HepG2 (cell line): ENCODE measurements around the gene INTS4. TPM values are rescaled to one million over a fixed set of nuclear protein-coding genes. Genes with fewer than 3 reads are reported as not detected.

ENCODE experiments used
- ATAC-seq: fragments of 200-7000 bp; cut with Tn5 transposase; 3 replicates; pipeline ENCODE4 v1.9.1; 2020; ENCODE audit warnings: mild to moderate bottlenecking, moderate library complexity
- BruUV-seq: library from RNA; stranded (reverse); fragments of 400-500 nt; replicated peaks from 2 replicates; lab custom pipeline; 2021; lab: Mats Ljungman, UMichigan
- CTCF ChIA-PET: fragments of 300-600 bp; formaldehyde crosslinking; extraction: SDS; loops from one replicate; lab custom pipeline; 2021; ENCODE audit warnings: low total read pairs, inconsistent platforms, low intra/inter-chr PET ratio; lab: Yijun Ruan, JAX
- POLR2A ChIA-PET: fragments of 350-600 bp; sonication (Branson Sonifier 250); formaldehyde crosslinking; loops from one replicate; lab custom pipeline; 2020; ENCODE audit warnings: antibody characterized with exemption, inconsistent platforms; lab: Yijun Ruan, JAX
- DNase-seq: peaks from one replicate; pipeline ENCODE4 v3.0.0-alpha.2; 2015; ENCODE audit warnings: low spot score
- FAIRE-seq: peaks from 3 replicates; lab custom pipeline; 2011; peaks lifted over from hg19 to GRCh38; lab: Jason Lieb, UNC
- H2AFZ ChIP-seq: one replicate; pipeline ENCODE4 v1.6.1; 2011; ENCODE audit warnings: low read length, inconsistent platforms
- H3K27ac ChIP-seq: fragments of 300-600 bp; 3 replicates; pipeline ENCODE4 v1.8.0; 2011; ENCODE audit warnings: mixed run types, mild to moderate bottlenecking, mixed read lengths, low read length, inconsistent platforms; ENCODE audit not compliant: insufficient read depth; ENCODE audit errors: extremely low read length
- H3K27me3 ChIP-seq, 2 experiments: fragments of 200-600 bp in 1 of 2; 2 replicates in 1 of 2; 3 replicates in 1 of 2; pipeline versions ENCODE4 v1.6.0 to v1.8.0; 2011; ENCODE audit warnings: low read length in 2 of 2, mild to moderate bottlenecking in 2 of 2, moderate library complexity in 2 of 2, inconsistent platforms in 1 of 2; ENCODE audit not compliant: insufficient read depth in 2 of 2, control insufficient read depth in 1 of 2
- H3K36me3 ChIP-seq, 2 experiments: fragments of 200-600 bp in 1 of 2; replicated peaks in 1 of 2; 2 replicates in 1 of 2; 3 replicates in 1 of 2; pipeline versions ENCODE4 v1.5.1 to v1.8.0; 2011; ENCODE audit warnings: low read length in 2 of 2, inconsistent platforms in 1 of 2; ENCODE audit not compliant: insufficient read depth in 2 of 2, control insufficient read depth in 1 of 2
- H3K4me1 ChIP-seq: 2 replicates; pipeline ENCODE4 v1.5.1; 2012; ENCODE audit warnings: low read length, inconsistent platforms; ENCODE audit not compliant: insufficient read depth
- H3K4me2 ChIP-seq: 2 replicates; pipeline ENCODE4 v1.6.0; 2011; ENCODE audit warnings: low read depth, low read length, inconsistent platforms
- H3K4me3 ChIP-seq, 3 experiments: fragments of 200-600 bp in 1 of 3; sonication (generic), shearing (Covaris generic) in 1 of 3; replicated peaks in 1 of 3; 2 replicates each; pipeline ENCODE4 v1.5.1; 2011 to 2016; ENCODE audit warnings: low read length in 3 of 3, inconsistent platforms in 2 of 3, low read depth in 2 of 3, mild to moderate bottlenecking in 2 of 3, control low read depth in 1 of 3, mixed read lengths in 1 of 3; ENCODE audit not compliant: insufficient read depth in 1 of 3
- H3K79me2 ChIP-seq: one replicate; pipeline ENCODE4 v1.6.1; 2011; ENCODE audit warnings: low read length, inconsistent platforms; ENCODE audit not compliant: insufficient read depth
- H3K9ac ChIP-seq: 2 replicates; pipeline ENCODE4 v1.6.0; 2011; ENCODE audit warnings: mild to moderate bottlenecking, low read depth, low read length, inconsistent platforms; ENCODE audit not compliant: insufficient read depth
- H3K9me3 ChIP-seq: 2 replicates; pipeline ENCODE4 v1.5.1; 2012; ENCODE audit warnings: mild to moderate bottlenecking, low read length
- H4K20me1 ChIP-seq: 2 replicates; pipeline ENCODE4 v1.6.0; 2011; ENCODE audit warnings: inconsistent platforms, mild to moderate bottlenecking, low read length, moderate library complexity; ENCODE audit not compliant: insufficient read depth
- CHD2 ChIP-seq: IDR thresholded peaks from 2 replicates; pipeline ENCODE4 v1.6.1; 2011; ENCODE audit warnings: low read depth, low read length, improper control_type of control experiment
- FUBP1 ChIP-seq: sonication (generic); formaldehyde crosslinking; IDR thresholded peaks from 2 replicates; pipeline ENCODE4 v1.5.1; 2020; ENCODE audit warnings: missing genetic modification reagents, mild to moderate bottlenecking, borderline replicate concordance
- GZF1 ChIP-seq: sonication (generic); formaldehyde crosslinking; IDR thresholded peaks from 2 replicates; pipeline ENCODE4 v1.5.1; 2020; ENCODE audit warnings: mild to moderate bottlenecking, missing genetic modification reagents
- MAX ChIP-seq: IDR thresholded peaks from 2 replicates; pipeline ENCODE4 v1.6.1; 2012; ENCODE audit warnings: inconsistent platforms
- MXI1 ChIP-seq: IDR thresholded peaks from 3 replicates; pipeline ENCODE4 v1.6.1; 2012; ENCODE audit warnings: low read depth, low read length, inconsistent platforms, borderline replicate concordance
- NR2F1 ChIP-seq, 2 experiments: fragments of 450-650 bp in 1 of 2; formaldehyde crosslinking in 1 of 2; IDR thresholded peaks; 2 replicates each; pipeline versions ENCODE4 v1.5.0 to v1.6.1; 2016 to 2020; ENCODE audit warnings: mild to moderate bottlenecking in 1 of 2, missing compliant biosample characterization in 1 of 2, missing genetic modification reagents in 1 of 2, moderate library complexity in 1 of 2
- SRSF4 ChIP-seq: fragments of 200-400 bp; formaldehyde crosslinking; IDR thresholded peaks from one replicate; pipeline ENCODE4 v1.6.1; 2018; ENCODE audit warnings: mild to moderate bottlenecking, low read depth, low read length, moderate library complexity; ENCODE audit not compliant: poor library complexity, severe bottlenecking
- ZKSCAN8 ChIP-seq: IDR thresholded peaks from 2 replicates; pipeline ENCODE4 v1.6.1; 2016; ENCODE audit warnings: borderline replicate concordance, missing genetic modification reagents, missing compliant biosample characterization
- ZNF18 ChIP-seq: sonication (generic); formaldehyde crosslinking; IDR thresholded peaks from 2 replicates; pipeline ENCODE4 v1.8.0; 2022; ENCODE audit warnings: mild to moderate bottlenecking, missing genetic modification reagents; ENCODE audit not compliant: insufficient replicate concordance
- ZNF296 ChIP-seq: sonication (generic); formaldehyde crosslinking; conservative IDR thresholded peaks from 2 replicates; pipeline ENCODE4 v1.5.0; 2020; ENCODE audit warnings: mild to moderate bottlenecking, missing genetic modification reagents
- ZNF652 ChIP-seq: IDR thresholded peaks from 2 replicates; pipeline ENCODE4 v1.6.1; 2016; ENCODE audit warnings: low read depth, borderline replicate concordance
- ZZZ3 ChIP-seq: sonication (generic); formaldehyde crosslinking; IDR thresholded peaks from 2 replicates; pipeline ENCODE4 v1.4.0; 2020; ENCODE audit warnings: missing genetic modification reagents, mild to moderate bottlenecking, borderline replicate concordance
- in situ Hi-C: cut with HindIII; loops from 2 replicates; pipeline ENCODE4 v1.10.0; 2017; ENCODE audit warnings: low pct_unique_long_range_greater_than_20kb; ENCODE audit not compliant: extremely low pct_ligation_motif_present
- intact Hi-C: fragments of 100-400 bp; cut with micrococcal nuclease; formaldehyde crosslinking; loops from one replicate; pipeline ENCODE4 v1.10.0; 2022; ENCODE audit not compliant: unreplicated experiment
- polyA plus RNA-seq, 8 experiments: library from polyadenylated mRNA; depleted of rRNA in 3 of 8; stranded (reverse) in 7 of 8; unstranded in 1 of 8; fragments of >200 nt; fragmentation: Illumina TruSeq in 4 of 8; extraction: Trizol in 4 of 8; gene quantifications; 2 replicates each; pipeline versions ENCODE4 v1.2.1 to v1.2.3, GENCODE V29; 2011 to 2016; ENCODE audit warnings: low read depth in 4 of 8, missing spikeins in 1 of 8, mixed read lengths in 1 of 8; ENCODE audit not compliant: insufficient read depth in 1 of 8
- total RNA-seq, 5 experiments: library from RNA; depleted of rRNA; stranded (reverse); fragments of >200 nt; fragmentation: Illumina TruSeq; extraction: Trizol; gene quantifications; 2 replicates each; pipeline ENCODE4 v1.2.3, GENCODE V29; 2016; ENCODE audit warnings: low read depth in 1 of 5
- TF ChIP-seq, protein P1 (sequence below): IDR thresholded peaks from 2 replicates; pipeline ENCODE4 v1.6.1; 2016; ENCODE audit warnings: missing compliant biosample characterization, missing genetic modification reagents, borderline replicate concordance

INTS4 gene
- total and polyA plus RNA-seq, 2 of the 13 experiments (the other 11 are each of a cell fraction or from before 2014, with no cell fraction given) = 37.3 to 44.8 TPM

GRCh38 chr11:78033040-78033439, 38.6 kb upstream of the INTS4 start (continued):
- no peak for TF ChIP-seq FUBP1 (CRISPR knock-in tag)
- TF ChIP-seq ZNF296 = no peak
- TF ChIP-seq ZKSCAN8 (CRISPR knock-in tag) = no peak
- no peak for TF ChIP-seq ZNF18 (CRISPR knock-in tag)
- no peak for TF ChIP-seq NR2F1 (CRISPR knock-in tag; IDR thresholded peaks at IDR 0.05)
- TF ChIP-seq CHD2 = no peak
- peak; percentile 51; the same call in 1 of the 2 replicates for TF ChIP-seq MAX
- no peak for TF ChIP-seq MXI1
- no peak for TF ChIP-seq GZF1 (CRISPR knock-in tag)
- TF ChIP-seq ZZZ3 (CRISPR knock-in tag) = no peak

- H2AFZ ChIP-seq = peak overlapping the region; percentile 25
- FAIRE-seq = no peak
These were observed 37.6 kb upstream of the INTS4 start for GRCh38 chr11:78032090-78032489.

More at GRCh38 chr11:78032090-78032489, 37.6 kb upstream of the INTS4 start:
- no peak overlapping the region for H3K27ac ChIP-seq
- H3K4me3 ChIP-seq = peak overlapping the region in 1 of 3 experiments; percentile 12; a peak in 1 of 6 replicates
- no TSS peak for BruUV-seq
- H3K9me3 ChIP-seq = no peaks in the 10 kb centered on the region
- no peaks in the 10 kb centered on the region for H3K79me2 ChIP-seq
- H3K36me3 ChIP-seq = no peaks in the 10 kb centered on the region
- DNase-seq = no peak
- peak overlapping the region; percentile 7 for H3K9ac ChIP-seq
- in situ Hi-C loops = no loop called here
- TF ChIP-seq, protein P1, sequence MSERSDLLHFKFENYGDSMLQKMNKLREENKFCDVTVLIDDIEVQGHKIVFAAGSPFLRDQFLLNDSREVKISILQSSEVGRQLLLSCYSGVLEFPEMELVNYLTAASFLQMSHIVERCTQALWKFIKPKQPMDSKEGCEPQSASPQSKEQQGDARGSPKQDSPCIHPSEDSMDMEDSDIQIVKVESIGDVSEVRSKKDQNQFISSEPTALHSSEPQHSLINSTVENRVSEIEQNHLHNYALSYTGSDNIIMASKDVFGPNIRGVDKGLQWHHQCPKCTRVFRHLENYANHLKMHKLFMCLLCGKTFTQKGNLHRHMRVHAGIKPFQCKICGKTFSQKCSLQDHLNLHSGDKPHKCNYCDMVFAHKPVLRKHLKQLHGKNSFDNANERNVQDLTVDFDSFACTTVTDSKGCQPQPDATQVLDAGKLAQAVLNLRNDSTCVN (CRISPR knock-in tag) = peak; percentile 98
- TF ChIP-seq ZNF652 (CRISPR knock-in tag) = peak; percentile 92
- no peak for TF ChIP-seq SRSF4
- TF ChIP-seq, all 625 proteins: peak for 2
- peak overlapping the region; percentile 69 for H3K4me2 ChIP-seq
- H3K27me3 ChIP-seq = no peaks in the 10 kb centered on the region
- intact Hi-C loops = no loop called here
- ChIA-PET POLR2A (interaction anchor here (1.2 to 1.4 kb wide), 2 partner anchors 11 to 37 kb away, joined by 3 to 6 read pairs; partner anchors contain the start of gene INTS4), CTCF (no interaction called here)
- no peaks in the 10 kb centered on the region for H4K20me1 ChIP-seq
- H3K4me1 ChIP-seq = peaks cover 87% of the 10 kb centered on the region
- ATAC-seq = no peak
